Activated naive CD8-positive, alpha-beta T cell treated with anti-CD3 and anti-CD28 coated beads, Interleukin-2, amount 50 U/mL, for 24 hours (primary cell): ENCODE measurements around the gene PPP1R14C.
"Not testable (repeated sequence)": the region's sequence is repeated elsewhere in the genome, so short reads cannot be mapped to it uniquely, and the experiment has no call there.

Experiments used
- ATAC-seq: fragments of 150-1000 bp; cut with Tn5 transposase; one replicate; pipeline ENCODE4 v1.10.0; 2021
- DNase-seq: peaks from one replicate; pipeline ENCODE4 v3.0.0; 2021
- H3K27ac Mint-ChIP-seq: one replicate; pipeline ENCODE4 v1.8.0; 2021; ENCODE audit warnings: mild to moderate bottlenecking, mixed read lengths
- H3K27me3 Mint-ChIP-seq: one replicate; pipeline ENCODE4 v1.8.0; 2021; ENCODE audit warnings: mixed read lengths
- H3K36me3 Mint-ChIP-seq: one replicate; pipeline ENCODE4 v1.8.0; 2021; ENCODE audit warnings: low read depth, mixed read lengths
- H3K4me1 Mint-ChIP-seq: one replicate; pipeline ENCODE4 v1.8.0; 2021; ENCODE audit warnings: mixed read lengths
- H3K4me3 Mint-ChIP-seq: one replicate; pipeline ENCODE4 v1.8.0; 2021; ENCODE audit warnings: mild to moderate bottlenecking, moderate library complexity, mixed read lengths
- H3K9me3 Mint-ChIP-seq: one replicate; pipeline ENCODE4 v1.8.0; 2021; ENCODE audit warnings: mixed read lengths

Gene PPP1R14C

GRCh38 chr6:150185732-150186117 lies 42.9 kb downstream of the PPP1R14C start:
- no peak overlapping the region for H3K27ac Mint-ChIP-seq
- no peaks in the 10 kb centered on the region for H3K9me3 Mint-ChIP-seq
- no peak for DNase-seq
- H3K4me3 Mint-ChIP-seq: no peak overlapping the region
- no peak for ATAC-seq
- H3K4me1 Mint-ChIP-seq: peaks cover 4% of the 10 kb centered on the region
- no peaks in the 10 kb centered on the region for H3K36me3 Mint-ChIP-seq
- peaks cover 15% of the 10 kb centered on the region for H3K27me3 Mint-ChIP-seq

GRCh38 chr6:150186129-150186898 lies 43.5 kb downstream of the PPP1R14C start:
- no peaks in the 10 kb centered on the region for H3K36me3 Mint-ChIP-seq
- H3K4me1 Mint-ChIP-seq: peaks cover 4% of the 10 kb centered on the region
- H3K4me3 Mint-ChIP-seq: no peak overlapping the region
- H3K9me3 Mint-ChIP-seq: no peaks in the 10 kb centered on the region
- H3K27me3 Mint-ChIP-seq: peaks cover 15% of the 10 kb centered on the region
- no peak for ATAC-seq
- H3K27ac Mint-ChIP-seq: no peak overlapping the region
- DNase-seq: no peak

- not testable (repeated sequence) for H3K36me3 Mint-ChIP-seq, H3K27ac Mint-ChIP-seq, DNase-seq, H3K4me3 Mint-ChIP-seq, H3K4me1 Mint-ChIP-seq, ATAC-seq, H3K9me3 Mint-ChIP-seq
- peaks cover 15% of the 10 kb centered on the region for H3K27me3 Mint-ChIP-seq
Observed at GRCh38 chr6:150187433-150187832, 44.6 kb downstream of the PPP1R14C start.

- ATAC-seq (no peak), DNase-seq (no peak)
- Mint-ChIP-seq H3K9me3 (no peaks in the 10 kb centered on the region), H3K4me1 (peaks cover 4% of the 10 kb centered on the region), H3K36me3 (no peaks in the 10 kb centered on the region), H3K27me3 (peaks cover 20% of the 10 kb centered on the region), H3K27ac (no peak overlapping the region), H3K4me3 (no peak overlapping the region)
Observed at GRCh38 chr6:150189122-150189521, 46.3 kb downstream of the PPP1R14C start.

- Mint-ChIP-seq H3K27ac (no peak overlapping the region), H3K9me3 (no peaks in the 10 kb centered on the region), H3K36me3 (no peaks in the 10 kb centered on the region), H3K4me1 (no peaks in the 10 kb centered on the region), H3K27me3 (peaks cover 20% of the 10 kb centered on the region), H3K4me3 (no peak overlapping the region)
- DNase-seq (no peak), ATAC-seq (no peak)
Observed at GRCh38 chr6:150191809-150192208, 49.0 kb downstream of the PPP1R14C start.

- Mint-ChIP-seq H3K4me3 (no peak overlapping the region), H3K27me3 (peaks cover 18% of the 10 kb centered on the region), H3K36me3 (no peaks in the 10 kb centered on the region), H3K9me3 (no peaks in the 10 kb centered on the region), H3K27ac (no peak overlapping the region), H3K4me1 (no peaks in the 10 kb centered on the region)
- ATAC-seq (no peak), DNase-seq (no peak)
Observed at GRCh38 chr6:150194195-150194594, 51.4 kb downstream of the PPP1R14C start.

GRCh38 chr6:150195996-150196417 lies 53.2 kb downstream of the PPP1R14C start:
- no peaks in the 10 kb centered on the region for H3K4me1 Mint-ChIP-seq
- no peak for ATAC-seq
- no peaks in the 10 kb centered on the region for H3K9me3 Mint-ChIP-seq
- H3K27me3 Mint-ChIP-seq: peaks cover 12% of the 10 kb centered on the region
- H3K4me3 Mint-ChIP-seq: no peak overlapping the region
- DNase-seq: no peak
- H3K27ac Mint-ChIP-seq: no peak overlapping the region
- no peaks in the 10 kb centered on the region for H3K36me3 Mint-ChIP-seq

GRCh38 chr6:150196942-150197745 lies 54.3 kb downstream of the PPP1R14C start:
- no peak overlapping the region for H3K27ac Mint-ChIP-seq
- no peaks in the 10 kb centered on the region for H3K4me1 Mint-ChIP-seq
- peaks cover 12% of the 10 kb centered on the region for H3K27me3 Mint-ChIP-seq
- DNase-seq (no peak), ATAC-seq (no peak)
- H3K9me3 Mint-ChIP-seq: no peaks in the 10 kb centered on the region
- no peak overlapping the region for H3K4me3 Mint-ChIP-seq
- no peaks in the 10 kb centered on the region for H3K36me3 Mint-ChIP-seq

- DNase-seq: no peak
- Mint-ChIP-seq H3K27me3 (peaks cover 9% of the 10 kb centered on the region), H3K27ac (no peak overlapping the region), H3K9me3 (no peaks in the 10 kb centered on the region), H3K36me3 (no peaks in the 10 kb centered on the region), H3K4me1 (peaks cover 7% of the 10 kb centered on the region), H3K4me3 (no peak overlapping the region)
- no peak for ATAC-seq
Observed at GRCh38 chr6:150198532-150198931, 55.7 kb downstream of the PPP1R14C start.

- Mint-ChIP-seq H3K27ac (no peak overlapping the region), H3K4me1 (peaks cover 7% of the 10 kb centered on the region), H3K9me3 (no peaks in the 10 kb centered on the region), H3K27me3 (peaks cover 12% of the 10 kb centered on the region), H3K36me3 (no peaks in the 10 kb centered on the region), H3K4me3 (no peak overlapping the region)
- ATAC-seq (no peak), DNase-seq (no peak)
Observed at GRCh38 chr6:150199241-150199640, 56.4 kb downstream of the PPP1R14C start.

GRCh38 chr6:150200428-150201100 lies 57.7 kb downstream of the PPP1R14C start:
- H3K27ac Mint-ChIP-seq: no peak overlapping the region
- H3K9me3 Mint-ChIP-seq: no peaks in the 10 kb centered on the region
- peaks cover 14% of the 10 kb centered on the region for H3K27me3 Mint-ChIP-seq
- H3K36me3 Mint-ChIP-seq: no peaks in the 10 kb centered on the region
- DNase-seq (no peak), ATAC-seq (no peak)
- H3K4me1 Mint-ChIP-seq: peaks cover 7% of the 10 kb centered on the region
- no peak overlapping the region for H3K4me3 Mint-ChIP-seq

GRCh38 chr6:150201285-150201684 lies 58.4 kb downstream of the PPP1R14C start:
- no peak for ATAC-seq
- no peaks in the 10 kb centered on the region for H3K9me3 Mint-ChIP-seq

GRCh38 chr6:150201772-150202329 lies 59.0 kb downstream of the PPP1R14C start:
- ATAC-seq (no peak), DNase-seq (no peak)
- Mint-ChIP-seq H3K36me3 (no peaks in the 10 kb centered on the region), H3K27ac (no peak overlapping the region), H3K4me3 (no peak overlapping the region), H3K4me1 (peaks cover 7% of the 10 kb centered on the region), H3K27me3 (peaks cover 9% of the 10 kb centered on the region), H3K9me3 (no peaks in the 10 kb centered on the region)

More at GRCh38 chr6:150201285-150201684, 58.4 kb downstream of the PPP1R14C start:
- Mint-ChIP-seq H3K36me3 (no peaks in the 10 kb centered on the region), H3K4me3 (no peak overlapping the region), H3K4me1 (peaks cover 7% of the 10 kb centered on the region), H3K27me3 (peaks cover 9% of the 10 kb centered on the region), H3K27ac (peak overlapping the region; percentile 8)
- DNase-seq: no peak

GRCh38 chr6:150202404-150202803 lies 59.6 kb downstream of the PPP1R14C start:
- H3K4me3 Mint-ChIP-seq: no peak overlapping the region
- no peak for ATAC-seq
- no peaks in the 10 kb centered on the region for H3K36me3 Mint-ChIP-seq
- no peak overlapping the region for H3K27ac Mint-ChIP-seq
- H3K9me3 Mint-ChIP-seq: no peaks in the 10 kb centered on the region
- H3K4me1 Mint-ChIP-seq: peaks cover 7% of the 10 kb centered on the region
- DNase-seq: no peak
- H3K27me3 Mint-ChIP-seq: peaks cover 9% of the 10 kb centered on the region
